HG03196 (cell line): ENCODE measurements around the gene TMEM120B.
A peak's percentile ranks its signal among the peaks of the same experiment; 100 is the strongest.

Experiments
- ATAC-seq: cut with Tn5 transposase; IDR thresholded peaks from one replicate; pipeline ENCODE4 v1.9.1; 2021; ENCODE audit not compliant: unreplicated experiment

The TMEM120B gene

GRCh38 chr12:121801595-121802484, 89.3 kb downstream of the TMEM120B start:
- ATAC-seq: no peak

- no peak for ATAC-seq
Measured at GRCh38 chr12:121802485-121802842, 89.9 kb downstream of the TMEM120B start.

GRCh38 chr12:121802843-121803698, 90.5 kb downstream of the TMEM120B start:
- ATAC-seq: peak; percentile 41

GRCh38 chr12:121803861-121804416, 91.4 kb downstream of the TMEM120B start, which contains the start of gene SETD1B:
TSS of gene SETD1B (plus strand) at chr12:121804009. CDS start at chr12:121804738, 729 bp downstream.
- ATAC-seq: no peak

GRCh38 chr12:121804417-121805111, 92.0 kb downstream of the TMEM120B start:
- ATAC-seq: no peak

GRCh38 chr12:121805171-121806008, 92.8 kb downstream of the TMEM120B start:
- ATAC-seq: no peak

- ATAC-seq: no peak
Measured at GRCh38 chr12:121806009-121806545, 93.5 kb downstream of the TMEM120B start.

- ATAC-seq: no peak
Measured at GRCh38 chr12:121806546-121807423, 94.2 kb downstream of the TMEM120B start.

GRCh38 chr12:121807642-121808347, 95.2 kb downstream of the TMEM120B start:
- ATAC-seq: no peak

- no peak for ATAC-seq
Measured at GRCh38 chr12:121808623-121809022, 96.1 kb downstream of the TMEM120B start.

GRCh38 chr12:121809712-121810116, 97.2 kb downstream of the TMEM120B start:
- ATAC-seq: no peak

- ATAC-seq: no peak
Measured at GRCh38 chr12:121810234-121810817, 97.8 kb downstream of the TMEM120B start.

GRCh38 chr12:121810833-121811433, 98.4 kb downstream of the TMEM120B start:
- no peak for ATAC-seq

- peak; percentile 70 for ATAC-seq
Measured at GRCh38 chr12:121811434-121812319, 99.1 kb downstream of the TMEM120B start.

GRCh38 chr12:121812320-121812871, 99.8 kb downstream of the TMEM120B start:
- ATAC-seq: no peak
